ENCODE results near the gene PID1. TPM values are rescaled to one million over a fixed set of nuclear protein-coding genes. Genes with fewer than 3 reads are reported as not detected.

PID1 gene
- total RNA-seq, 1 donor from 2014 or later: 83.2 TPM

- no peaks in the 10 kb centered on the region for H3K36me3 ChIP-seq
Measured at GRCh38 chr2:229129738-229130371, 141.2 kb downstream of the PID1 start.

GRCh38 chr2:229127471-229127870, 143.6 kb downstream of the PID1 start:
- H3K9me3 ChIP-seq: no peaks in the 10 kb centered on the region
- no peak overlapping the region for H3K27ac ChIP-seq
- no peaks in the 10 kb centered on the region for H3K27me3 ChIP-seq
- peaks cover 8% of the 10 kb centered on the region for H3K4me1 ChIP-seq
- no peak for DNase-seq (ENCODE audit: extremely low spot score in 2 of 2)
- no peaks in the 10 kb centered on the region for H3K36me3 ChIP-seq
- no peak overlapping the region for H3K4me3 ChIP-seq
- TF ChIP-seq POLR2A (IDR thresholded peaks at IDR 0.05): no peak
- TF ChIP-seq CTCF (IDR thresholded peaks at IDR 0.05): no peak
- TF ChIP-seq POLR2AphosphoS5 (IDR thresholded peaks at IDR 0.05; ENCODE audit: insufficient read depth in 1 of 2, low read depth in 1 of 2): no peak
- intact Hi-C loops (cut with DNase I): no loop called here

More at GRCh38 chr2:229129738-229130371, 141.2 kb downstream of the PID1 start:
- no peak overlapping the region for H3K4me3 ChIP-seq
- no peak overlapping the region for H3K27ac ChIP-seq
- H3K27me3 ChIP-seq: no peaks in the 10 kb centered on the region
- TF ChIP-seq POLR2AphosphoS5 (IDR thresholded peaks at IDR 0.05; ENCODE audit: insufficient read depth in 1 of 2, low read depth in 1 of 2) (no peak), CTCF (IDR thresholded peaks at IDR 0.05) (no peak), POLR2A (IDR thresholded peaks at IDR 0.05) (no peak)
- no peaks in the 10 kb centered on the region for H3K9me3 ChIP-seq
- H3K4me1 ChIP-seq: peaks cover 8% of the 10 kb centered on the region
- intact Hi-C loops (cut with DNase I): no loop called here
- no peak for DNase-seq (ENCODE audit: extremely low spot score in 2 of 2)

GRCh38 chr2:229126066-229126465, 145.0 kb downstream of the PID1 start:
- Histone ChIP-seq H3K27ac (no peak overlapping the region), H3K9me3 (no peaks in the 10 kb centered on the region), H3K27me3 (no peaks in the 10 kb centered on the region), H3K4me3 (no peak overlapping the region), H3K4me1 (peaks cover 8% of the 10 kb centered on the region), H3K36me3 (no peaks in the 10 kb centered on the region)
- intact Hi-C loops (cut with DNase I): no loop called here
- DNase-seq (ENCODE audit: extremely low spot score in 2 of 2): no peak
- TF ChIP-seq POLR2AphosphoS5 (IDR thresholded peaks at IDR 0.05; ENCODE audit: insufficient read depth in 1 of 2, low read depth in 1 of 2): no peak
- no peak for TF ChIP-seq POLR2A (IDR thresholded peaks at IDR 0.05)
- TF ChIP-seq CTCF (IDR thresholded peaks at IDR 0.05): no peak

- no peak overlapping the region for H3K4me3 ChIP-seq
- DNase-seq (ENCODE audit: extremely low spot score in 2 of 2): no peak
- no peaks in the 10 kb centered on the region for H3K9me3 ChIP-seq
- no peaks in the 10 kb centered on the region for H3K27me3 ChIP-seq
- no peak overlapping the region for H3K27ac ChIP-seq
- TF ChIP-seq POLR2AphosphoS5 (IDR thresholded peaks at IDR 0.05; ENCODE audit: insufficient read depth in 1 of 2, low read depth in 1 of 2) (no peak), CTCF (IDR thresholded peaks at IDR 0.05) (no peak), POLR2A (IDR thresholded peaks at IDR 0.05) (no peak)
- H3K4me1 ChIP-seq: no peaks in the 10 kb centered on the region
- intact Hi-C loops (cut with DNase I): no loop called here
- H3K36me3 ChIP-seq: no peaks in the 10 kb centered on the region
Measured at GRCh38 chr2:229124136-229124535, 147.0 kb downstream of the PID1 start.

- H3K4me3 ChIP-seq: no peak overlapping the region
- TF ChIP-seq POLR2A (IDR thresholded peaks at IDR 0.05): no peak
- TF ChIP-seq CTCF (IDR thresholded peaks at IDR 0.05): no peak
- no peak for TF ChIP-seq POLR2AphosphoS5 (IDR thresholded peaks at IDR 0.05; ENCODE audit: insufficient read depth in 1 of 2, low read depth in 1 of 2)
- no peaks in the 10 kb centered on the region for H3K36me3 ChIP-seq
- H3K9me3 ChIP-seq: no peaks in the 10 kb centered on the region
- DNase-seq (ENCODE audit: extremely low spot score in 2 of 2): no peak
- no peak overlapping the region for H3K27ac ChIP-seq
- intact Hi-C loops (cut with DNase I): no loop called here
- H3K4me1 ChIP-seq: no peaks in the 10 kb centered on the region
- H3K27me3 ChIP-seq: no peaks in the 10 kb centered on the region
Measured at GRCh38 chr2:229118927-229119326, 152.2 kb downstream of the PID1 start.
